K562 (cell line): ENCODE measurements around the gene AHNAK. TPM values are rescaled to one million over a fixed set of nuclear protein-coding genes. Genes with fewer than 3 reads are reported as not detected.

ENCODE experiments used
- C11orf30 ChIP-seq: fragments of 450-650 bp; IDR thresholded peaks from 2 replicates; pipeline ENCODE4 v1.6.1; 2016; ENCODE audit warnings: low read depth, mild to moderate bottlenecking
- ETS2 ChIP-seq: IDR thresholded peaks from 2 replicates; pipeline ENCODE4 v1.6.1; 2016; ENCODE audit warnings: borderline replicate concordance, missing genetic modification characterization, mild to moderate bottlenecking, moderate library complexity, missing compliant biosample characterization; ENCODE audit not compliant: poor library complexity, severe bottlenecking
- FOS ChIP-seq: IDR thresholded peaks from 3 replicates; pipeline ENCODE4 v1.6.1; 2011; ENCODE audit not compliant: insufficient read length; ENCODE audit errors: extremely low read depth
- FOXJ2 ChIP-seq: fragments of 200-800 bp; sonication (Bioruptor generic); IDR thresholded peaks from 2 replicates; pipeline ENCODE4 v1.6.1; 2016; ENCODE audit warnings: missing genetic modification characterization, missing compliant biosample characterization
- FOXK1 ChIP-seq: sonication (generic); formaldehyde crosslinking; IDR thresholded peaks from 2 replicates; pipeline ENCODE4 v1.8.0; 2022; ENCODE audit warnings: missing genetic modification reagents, mild to moderate bottlenecking, borderline replicate concordance
- HLTF ChIP-seq: fragments of 450-650 bp; IDR thresholded peaks from 2 replicates; pipeline ENCODE4 v1.6.1; 2016
- MECOM ChIP-seq: fragments of 250-450 bp; sonication (Bioruptor Pico); IDR thresholded peaks from 2 replicates; pipeline ENCODE4 v1.8.0; 2022; ENCODE audit warnings: inconsistent platforms
- NFIC ChIP-seq: fragments of 450-650 bp; IDR thresholded peaks from 2 replicates; pipeline ENCODE4 v1.6.1; 2017; ENCODE audit warnings: mild to moderate bottlenecking, inconsistent platforms
- SIRT6 ChIP-seq: IDR thresholded peaks from one replicate; pipeline ENCODE4 v1.6.1; 2012; ENCODE audit warnings: low read depth, mild to moderate bottlenecking, control low read depth, inconsistent platforms, low read length, moderate library complexity
- SMAD4 ChIP-seq: fragments of 250-450 bp; sonication (Bioruptor Pico); conservative IDR thresholded peaks from 2 replicates; pipeline ENCODE4 v1.8.0; 2021; ENCODE audit warnings: inconsistent platforms, mild to moderate bottlenecking, moderate library complexity
- SRF ChIP-seq, 2 experiments: fragments of 250-450, 450-650 bp in 1 of 2; sonication (Bioruptor Pico) in 1 of 2; sonication (generic) in 1 of 2; formaldehyde crosslinking; IDR thresholded peaks; 2 replicates each; pipeline versions ENCODE4 v1.5.0 to v1.5.1; 2020 to 2022; ENCODE audit warnings: mild to moderate bottlenecking in 1 of 2, missing genetic modification reagents in 1 of 2
- TARDBP ChIP-seq: fragments of 450-650 bp; IDR thresholded peaks from 2 replicates; pipeline ENCODE4 v1.6.1; 2016
- WHSC1 ChIP-seq: IDR thresholded peaks from one replicate; pipeline ENCODE4 v1.6.1; 2012; ENCODE audit warnings: low read length, control low read depth, inconsistent platforms
- ZBTB40 ChIP-seq, 2 experiments: fragments of 450-650 bp in 1 of 2; sonication (generic) in 1 of 2; formaldehyde crosslinking in 1 of 2; IDR thresholded peaks; 2 replicates each; pipeline versions ENCODE4 v1.7.1 to v1.9.0; 2016 to 2022; ENCODE audit warnings: inconsistent platforms in 1 of 2, mild to moderate bottlenecking in 1 of 2, missing genetic modification reagents in 1 of 2
- ZNF12 ChIP-seq: sonication (generic); formaldehyde crosslinking; IDR thresholded peaks from 2 replicates; pipeline ENCODE4 v1.4.0; 2020; ENCODE audit warnings: mild to moderate bottlenecking, missing genetic modification reagents
- ZNF232 ChIP-seq: sonication (generic); formaldehyde crosslinking; IDR thresholded peaks from 2 replicates; pipeline ENCODE4 v1.8.0; 2022; ENCODE audit warnings: mild to moderate bottlenecking, missing genetic modification reagents
- ZNF239 ChIP-seq: fragments of 250-450 bp; sonication (Bioruptor Pico); IDR thresholded peaks from 2 replicates; pipeline ENCODE4 v1.4.0; 2020; ENCODE audit warnings: mild to moderate bottlenecking
- ZNF717 ChIP-seq: fragments of 250-450 bp; sonication (Bioruptor Pico); IDR thresholded peaks from 2 replicates; pipeline ENCODE4 v1.5.0; 2021
- ZNF778 ChIP-seq: fragments of 450-650 bp; formaldehyde crosslinking; IDR thresholded peaks from 2 replicates; pipeline ENCODE4 v1.4.0; 2020; ENCODE audit warnings: mild to moderate bottlenecking, moderate library complexity
- polyA plus RNA-seq, 8 experiments: library from polyadenylated mRNA; depleted of rRNA in 4 of 8; stranded (reverse) in 5 of 8; unstranded in 3 of 8; fragments of >200 nt; fragmentation: Nextera tagmentation in 2 of 8; fragmentation: Illumina TruSeq in 1 of 8; extraction: Ambion mirVana in 2 of 8; extraction: Trizol in 1 of 8; gene quantifications; 2 replicates each; pipeline versions ENCODE4 v1.2.1 to v1.2.3, GENCODE V29; 2011 to 2014; ENCODE audit warnings: inconsistent platforms in 1 of 8, missing spikeins in 1 of 8
- total RNA-seq, 7 experiments: library from RNA; depleted of rRNA in 6 of 7; stranded (reverse); fragments of >200 nt in 6 of 7; fragmentation: Illumina TruSeq in 2 of 7; extraction: Trizol in 2 of 7; gene quantifications; 2 replicates each; pipeline versions ENCODE4 v1.2.1 to v1.2.3, GENCODE V29; 2011 to 2021; ENCODE audit warnings: low replicate concordance in 1 of 7
- TF ChIP-seq, protein P1 (sequence below): fragments of 450-650 bp; formaldehyde crosslinking; IDR thresholded peaks from 2 replicates; pipeline ENCODE4 v1.4.0; 2022; ENCODE audit warnings: mild to moderate bottlenecking, moderate library complexity

The AHNAK gene
- total and polyA plus RNA-seq, 9 of the 15 experiments (the other 6 are each of a cell fraction or from before 2014, with no cell fraction given), result 1.5 to 89.7 (median 45.0) TPM

- peak; percentile 68; the same call in 1 of the 2 replicates for TF ChIP-seq FOXJ2 (tag)
- TF ChIP-seq ZNF239 (CRISPR knock-in tag), result no peak
- peak; percentile 77; the same call in 1 of the 2 replicates for TF ChIP-seq FOXK1
- no peak for TF ChIP-seq ZNF232 (CRISPR knock-in tag)
- peak; percentile 87 for TF ChIP-seq FOS
- no peak for TF ChIP-seq ETS2
- no peak for TF ChIP-seq MECOM (CRISPR knock-in tag)
- peak in 1 of 2 experiments; percentile 80; a peak in 2 of 4 replicates for TF ChIP-seq SRF (CRISPR knock-in tag; IDR thresholded peaks at IDR 0.05)
- TF ChIP-seq ZBTB40 (IDR thresholded peaks at IDR 0.05), result peak; percentile 100
- no peak for TF ChIP-seq ZBTB40 (CRISPR knock-in tag; IDR thresholded peaks at IDR 0.05)
- TF ChIP-seq, protein P1, sequence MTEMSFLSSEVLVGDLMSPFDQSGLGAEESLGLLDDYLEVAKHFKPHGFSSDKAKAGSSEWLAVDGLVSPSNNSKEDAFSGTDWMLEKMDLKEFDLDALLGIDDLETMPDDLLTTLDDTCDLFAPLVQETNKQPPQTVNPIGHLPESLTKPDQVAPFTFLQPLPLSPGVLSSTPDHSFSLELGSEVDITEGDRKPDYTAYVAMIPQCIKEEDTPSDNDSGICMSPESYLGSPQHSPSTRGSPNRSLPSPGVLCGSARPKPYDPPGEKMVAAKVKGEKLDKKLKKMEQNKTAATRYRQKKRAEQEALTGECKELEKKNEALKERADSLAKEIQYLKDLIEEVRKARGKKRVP, result no peak
- no peak for TF ChIP-seq SIRT6
- TF ChIP-seq ZNF778 (CRISPR knock-in tag), result no peak
- peak; percentile 82 for TF ChIP-seq SMAD4 (CRISPR knock-in tag)
- no peak for TF ChIP-seq ZNF717 (CRISPR knock-in tag)
- no peak for TF ChIP-seq WHSC1
- no peak for TF ChIP-seq ZNF12 (CRISPR knock-in tag)
- no peak; the same call in 1 of the 2 replicates for TF ChIP-seq HLTF
- peak; percentile 62 for TF ChIP-seq NFIC
- TF ChIP-seq TARDBP, result no peak; the same call in none of the 2 replicates
- TF ChIP-seq C11orf30, result peak; percentile 96
Measured at GRCh38 chr11:62591448-62592145, 45.0 kb upstream of the AHNAK start, which contains the start of gene TUT1 (continued).
